ENCODE measurements around the gene P2RX5.

P2RX5 gene

GRCh38 chr17:3690094-3690715 is 5.8 kb downstream of the P2RX5 start:
- Histone ChIP-seq H4K20me1 (ENCODE audit: low read depth, low read length) (no peaks in the 10 kb centered on the region), H3F3A (ENCODE audit: insufficient read depth) (peaks cover 13% of the 10 kb centered on the region), H3K4me2 (ENCODE audit: low read depth, low read length, poor library complexity, severe bottlenecking) (no peak overlapping the region), H3K4me3 (ENCODE audit: insufficient read depth, low read length, poor library complexity, severe bottlenecking) (no peak overlapping the region), H3K9me2 (replicated peaks; ENCODE audit: insufficient read depth, low read length) (no peaks in the 10 kb centered on the region), H3K36me3 (ENCODE audit: low read length) (no peaks in the 10 kb centered on the region), H3K9me3 (ENCODE audit: insufficient read depth, low read length) (no peaks in the 10 kb centered on the region), H2AFZ (ENCODE audit: low read depth, low read length, severe bottlenecking) (no peak overlapping the region), H3K9ac (ENCODE audit: low read length) (no peak overlapping the region), H3K79me2 (ENCODE audit: insufficient read depth, low read length) (peaks cover 27% of the 10 kb centered on the region), H3K27ac (ENCODE audit: low read depth, low read length) (no peak overlapping the region), H3K27me3 (ENCODE audit: low read length) (no peaks in the 10 kb centered on the region)
- TF ChIP-seq EZH2phosphoT487 (conservative IDR thresholded peaks at IDR 0.05; ENCODE audit: low read length): no peak
- TF ChIP-seq, protein P1, sequence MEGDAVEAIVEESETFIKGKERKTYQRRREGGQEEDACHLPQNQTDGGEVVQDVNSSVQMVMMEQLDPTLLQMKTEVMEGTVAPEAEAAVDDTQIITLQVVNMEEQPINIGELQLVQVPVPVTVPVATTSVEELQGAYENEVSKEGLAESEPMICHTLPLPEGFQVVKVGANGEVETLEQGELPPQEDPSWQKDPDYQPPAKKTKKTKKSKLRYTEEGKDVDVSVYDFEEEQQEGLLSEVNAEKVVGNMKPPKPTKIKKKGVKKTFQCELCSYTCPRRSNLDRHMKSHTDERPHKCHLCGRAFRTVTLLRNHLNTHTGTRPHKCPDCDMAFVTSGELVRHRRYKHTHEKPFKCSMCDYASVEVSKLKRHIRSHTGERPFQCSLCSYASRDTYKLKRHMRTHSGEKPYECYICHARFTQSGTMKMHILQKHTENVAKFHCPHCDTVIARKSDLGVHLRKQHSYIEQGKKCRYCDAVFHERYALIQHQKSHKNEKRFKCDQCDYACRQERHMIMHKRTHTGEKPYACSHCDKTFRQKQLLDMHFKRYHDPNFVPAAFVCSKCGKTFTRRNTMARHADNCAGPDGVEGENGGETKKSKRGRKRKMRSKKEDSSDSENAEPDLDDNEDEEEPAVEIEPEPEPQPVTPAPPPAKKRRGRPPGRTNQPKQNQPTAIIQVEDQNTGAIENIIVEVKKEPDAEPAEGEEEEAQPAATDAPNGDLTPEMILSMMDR (IDR thresholded peaks at IDR 0.05; ENCODE audit: insufficient read depth, low read length, poor library complexity, severe bottlenecking): no peak

DNA sequence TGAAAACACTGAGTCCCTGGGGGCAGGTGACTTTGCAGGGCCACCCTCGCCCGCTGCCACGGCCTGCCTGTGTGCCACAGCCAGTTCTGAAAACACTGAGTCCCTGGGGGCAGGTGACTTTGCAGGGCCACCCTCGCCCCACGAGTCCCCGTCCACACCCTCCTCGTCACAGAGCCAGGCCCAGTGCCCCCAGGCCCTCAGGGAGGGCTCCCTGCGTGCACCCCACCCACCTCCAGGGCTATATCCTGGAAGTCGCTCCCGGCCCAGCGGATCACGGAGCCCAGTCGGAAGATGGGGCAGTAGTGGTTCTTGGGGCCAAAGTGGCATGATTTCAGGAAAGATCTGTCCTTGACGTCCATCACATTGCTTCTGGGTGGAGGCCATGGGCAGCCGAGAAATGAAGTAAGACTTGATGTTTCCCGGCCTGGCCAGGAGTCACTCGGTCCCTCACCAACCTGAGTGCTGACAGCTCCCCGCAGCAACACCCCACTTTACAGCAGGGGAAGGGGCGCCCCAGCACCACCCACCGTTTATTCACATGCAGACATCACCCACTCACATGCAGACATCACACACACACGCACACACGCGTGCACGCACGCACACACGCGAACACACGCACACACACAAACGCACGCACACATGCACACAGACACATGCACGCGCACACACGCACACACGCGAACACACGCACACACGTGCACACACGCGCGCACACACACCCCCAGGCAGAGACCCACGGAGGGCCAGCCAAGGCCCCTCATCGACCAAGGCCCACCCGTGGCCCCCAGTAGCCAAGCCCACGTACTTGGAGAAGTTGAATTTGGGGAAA is 6.5 kb downstream of the P2RX5 start:
- Histone ChIP-seq H2AFZ (ENCODE audit: low read depth, low read length, severe bottlenecking) (no peak overlapping the region), H3K27me3 (ENCODE audit: low read length) (no peaks in the 10 kb centered on the region), H3K27ac (ENCODE audit: low read depth, low read length) (no peak overlapping the region), H3K4me2 (ENCODE audit: low read depth, low read length, poor library complexity, severe bottlenecking) (no peak overlapping the region), H3K79me2 (ENCODE audit: insufficient read depth, low read length) (peaks cover 20% of the 10 kb centered on the region), H3K4me3 (ENCODE audit: insufficient read depth, low read length, poor library complexity, severe bottlenecking) (no peak overlapping the region), H3F3A (ENCODE audit: insufficient read depth) (peaks cover 10% of the 10 kb centered on the region), H3K9ac (ENCODE audit: low read length) (no peak overlapping the region), H3K9me3 (ENCODE audit: insufficient read depth, low read length) (no peaks in the 10 kb centered on the region), H3K36me3 (ENCODE audit: low read length) (no peaks in the 10 kb centered on the region), H4K20me1 (ENCODE audit: low read depth, low read length) (no peaks in the 10 kb centered on the region), H3K9me2 (replicated peaks; ENCODE audit: insufficient read depth, low read length) (no peaks in the 10 kb centered on the region)
- TF ChIP-seq, protein P1 (IDR thresholded peaks at IDR 0.05; ENCODE audit: insufficient read depth, low read length, poor library complexity, severe bottlenecking): no peak
- TF ChIP-seq EZH2phosphoT487 (conservative IDR thresholded peaks at IDR 0.05; ENCODE audit: low read length): no peak

GRCh38 chr17:3688852-3689261 is 7.1 kb downstream of the P2RX5 start:
- H3K27me3 ChIP-seq (ENCODE audit: low read length): no peaks in the 10 kb centered on the region
- H3K9ac ChIP-seq (ENCODE audit: low read length): no peak overlapping the region
- H3K4me2 ChIP-seq (ENCODE audit: low read depth, low read length, poor library complexity, severe bottlenecking): no peak overlapping the region
- TF ChIP-seq, protein P1 (IDR thresholded peaks at IDR 0.05; ENCODE audit: insufficient read depth, low read length, poor library complexity, severe bottlenecking): no peak
- no peaks in the 10 kb centered on the region for H3K9me3 ChIP-seq (ENCODE audit: insufficient read depth, low read length)
- H3K36me3 ChIP-seq (ENCODE audit: low read length): no peaks in the 10 kb centered on the region
- no peaks in the 10 kb centered on the region for H3K9me2 ChIP-seq (replicated peaks; ENCODE audit: insufficient read depth, low read length)
- peaks cover 8% of the 10 kb centered on the region; the same call in 1 of the 2 replicates for H3F3A ChIP-seq (ENCODE audit: insufficient read depth)
- H3K27ac ChIP-seq (ENCODE audit: low read depth, low read length): no peak overlapping the region
- peaks cover 13% of the 10 kb centered on the region for H3K79me2 ChIP-seq (ENCODE audit: insufficient read depth, low read length)
- no peak overlapping the region for H3K4me3 ChIP-seq (ENCODE audit: insufficient read depth, low read length, poor library complexity, severe bottlenecking)
- no peaks in the 10 kb centered on the region for H4K20me1 ChIP-seq (ENCODE audit: low read depth, low read length)
- H2AFZ ChIP-seq (ENCODE audit: low read depth, low read length, severe bottlenecking): no peak overlapping the region
